HG02981 (cell line): ENCODE results near the gene USP20.

Experiments
- ATAC-seq: cut with Tn5 transposase; IDR thresholded peaks from one replicate; pipeline ENCODE4 v1.9.1; 2021; ENCODE audit warnings: mild to moderate bottlenecking, moderate library complexity; ENCODE audit not compliant: unreplicated experiment

Gene USP20

DNA sequence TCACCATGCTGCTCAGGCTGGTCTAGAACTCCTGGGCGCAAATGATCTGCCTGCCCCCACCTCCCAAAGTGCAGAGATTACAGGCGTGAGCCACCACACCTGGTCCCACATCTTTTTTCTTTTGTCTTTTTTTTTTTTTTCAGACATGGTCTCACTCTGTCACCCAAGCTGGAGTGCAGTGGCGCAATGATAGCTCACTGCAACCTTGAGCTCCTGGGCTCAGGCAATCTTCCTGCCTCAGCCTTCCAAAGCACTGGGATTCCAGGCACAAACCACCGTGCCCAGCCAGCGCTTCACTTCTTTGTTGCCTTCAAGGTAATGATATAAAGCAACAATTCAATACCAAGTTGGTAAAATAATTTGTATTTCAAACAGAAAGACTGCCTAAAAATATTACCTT lies 78.8 kb downstream of the USP20 start:
- no peak for ATAC-seq

DNA sequence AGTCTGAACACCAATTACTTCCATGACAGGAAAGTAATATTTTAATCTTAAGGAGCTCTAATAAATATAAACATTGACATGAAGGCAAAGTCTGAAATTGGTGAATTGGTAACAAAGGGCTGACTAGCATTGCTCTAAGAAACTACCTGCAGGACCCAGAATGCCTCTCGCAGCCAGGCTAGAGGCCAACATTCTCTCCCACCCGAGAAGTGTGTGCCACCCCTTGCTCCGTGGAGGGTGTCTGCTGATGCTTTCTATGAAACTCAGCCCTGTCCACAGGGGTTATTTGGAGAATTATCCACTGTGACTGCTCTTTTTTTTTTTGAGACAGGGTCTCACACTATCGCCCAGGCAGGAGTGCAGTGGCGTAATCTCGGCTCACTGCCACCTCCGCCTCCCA lies 81.4 kb downstream of the USP20 start:
- ATAC-seq: no peak

DNA sequence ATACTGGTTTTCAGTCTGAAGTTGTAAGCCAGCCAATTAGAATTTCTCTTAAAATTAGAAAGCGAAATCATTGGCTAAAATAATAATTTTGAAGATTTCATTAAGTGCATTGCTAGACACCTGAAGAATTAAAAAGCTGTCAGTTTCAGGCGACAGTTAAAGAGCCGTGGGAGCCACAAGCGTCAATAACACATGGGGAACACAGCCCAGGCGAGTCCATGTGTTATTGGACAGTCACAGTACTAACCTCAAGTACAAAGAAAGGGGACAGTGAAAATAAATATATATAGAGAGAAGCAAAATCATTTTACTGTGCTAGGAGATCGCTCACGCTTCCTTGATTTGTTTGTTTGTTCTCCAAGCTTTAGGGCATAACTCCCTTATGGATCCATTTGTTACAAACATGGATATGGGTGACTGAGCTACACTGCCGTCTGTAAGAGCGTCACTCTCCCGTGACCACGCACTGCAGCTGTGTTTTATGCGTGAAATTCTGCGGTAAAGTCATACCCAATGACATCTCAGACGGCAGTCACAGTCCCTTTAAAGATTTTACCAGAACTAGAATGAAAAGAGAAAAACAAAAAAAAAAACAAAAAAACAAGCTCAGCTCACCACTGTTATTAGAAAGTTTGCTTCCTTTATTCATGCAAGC lies 83.2 kb downstream of the USP20 start:
- ATAC-seq: no peak

DNA sequence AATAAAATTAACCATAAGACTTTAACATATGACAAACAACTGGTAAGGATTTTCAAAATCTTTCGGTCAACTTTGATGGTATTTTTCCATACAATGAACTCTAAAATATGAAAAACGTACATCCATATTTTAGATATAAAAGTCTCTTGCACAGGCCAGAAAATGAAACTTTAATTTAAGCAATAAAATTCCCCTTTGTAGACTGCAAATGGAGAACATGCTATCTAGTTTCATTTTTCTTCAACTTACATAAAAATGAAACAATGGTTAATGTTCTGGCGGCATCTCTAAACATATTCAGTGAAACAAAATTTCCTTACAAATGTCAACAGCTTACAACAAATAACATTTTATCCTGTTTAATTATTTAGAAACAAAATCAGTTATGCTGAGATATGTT lies 84.0 kb downstream of the USP20 start:
- no peak for ATAC-seq

DNA sequence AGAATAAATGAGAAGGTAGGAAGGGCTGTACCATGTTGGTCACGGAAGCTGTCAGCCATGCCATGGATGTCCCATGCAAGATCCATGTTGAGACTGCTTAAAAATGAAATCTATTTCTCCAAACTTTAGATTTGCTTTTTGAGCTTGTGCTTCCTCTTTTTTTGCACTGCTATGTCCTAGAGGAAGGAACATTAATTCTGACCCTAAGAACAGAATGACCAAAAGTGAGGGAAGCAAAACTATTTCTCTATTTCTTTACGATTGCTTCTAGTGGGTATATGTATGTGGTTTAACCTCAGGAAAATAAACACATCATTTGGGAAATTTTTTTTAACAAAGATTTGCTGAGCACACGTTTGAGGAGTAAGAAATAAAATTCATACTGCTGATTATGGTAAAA lies 84.6 kb downstream of the USP20 start:
- ATAC-seq: no peak

DNA sequence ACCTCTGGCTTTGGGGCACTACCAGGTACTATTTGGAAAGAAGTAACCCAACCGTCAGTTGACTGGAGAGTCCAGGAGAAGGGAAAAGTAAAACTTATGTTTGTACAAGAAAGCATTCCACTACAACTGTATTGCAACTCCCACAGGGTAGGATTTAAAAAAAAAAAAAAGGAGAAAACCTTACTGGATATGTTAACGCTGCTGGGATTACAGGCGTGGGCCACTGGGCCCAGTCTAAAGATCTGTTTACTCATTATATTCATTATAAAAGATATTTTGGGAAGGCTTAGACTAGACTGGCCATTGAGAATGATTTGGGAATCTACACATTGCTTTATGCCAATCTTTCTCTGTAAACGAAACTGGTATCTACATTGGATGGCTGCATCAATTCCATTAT lies 86.6 kb downstream of the USP20 start:
- no peak for ATAC-seq

DNA sequence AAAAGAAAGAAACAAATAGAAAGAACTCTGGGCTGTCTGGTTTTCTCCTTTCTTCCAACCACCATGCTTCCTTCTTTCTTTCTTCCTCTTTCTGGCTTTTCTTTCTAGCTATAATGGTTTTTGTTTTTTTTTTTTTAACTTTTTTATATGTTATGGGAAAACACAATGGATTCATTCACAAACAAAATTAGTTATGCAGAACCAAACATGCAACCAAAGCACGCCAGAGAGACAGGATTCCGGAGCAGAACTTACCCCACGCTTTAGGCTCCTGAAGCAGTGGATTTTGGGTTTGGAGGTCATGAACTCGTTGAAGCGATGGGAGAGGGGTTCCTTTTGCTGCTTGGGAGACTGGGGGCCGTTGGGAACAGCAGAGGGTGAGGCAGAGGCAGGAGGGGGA lies 88.3 kb downstream of the USP20 start:
- ATAC-seq: no peak

DNA sequence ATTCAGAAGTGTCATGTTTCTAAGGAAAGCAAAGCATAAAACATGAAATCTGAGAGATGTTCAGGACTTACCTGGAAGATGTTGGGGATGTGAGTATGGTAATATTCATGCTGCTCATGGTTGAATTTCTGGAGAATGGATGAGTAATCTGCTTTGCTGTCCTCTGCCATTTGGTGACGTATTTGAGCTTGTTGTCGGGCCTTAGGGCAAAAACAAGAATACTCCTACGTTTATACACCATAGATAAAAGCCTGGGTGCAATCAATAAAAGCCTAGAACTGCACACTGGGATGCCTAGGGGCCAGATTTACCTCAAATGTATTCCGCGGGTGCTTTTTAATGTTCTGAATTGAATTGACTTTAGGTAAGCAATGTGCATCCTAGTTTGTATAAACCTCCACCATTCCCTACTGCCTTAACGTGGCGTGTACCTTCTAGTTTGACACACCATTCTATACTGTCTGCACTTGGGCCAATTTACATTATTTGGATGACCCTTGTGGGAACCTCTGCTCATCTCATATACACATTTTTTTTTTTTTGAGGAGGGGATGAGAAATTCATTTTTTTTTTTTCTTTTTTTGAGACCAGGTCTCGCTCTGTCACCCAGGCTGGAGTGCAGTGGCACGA lies 94.4 kb downstream of the USP20 start:
- ATAC-seq: no peak

DNA sequence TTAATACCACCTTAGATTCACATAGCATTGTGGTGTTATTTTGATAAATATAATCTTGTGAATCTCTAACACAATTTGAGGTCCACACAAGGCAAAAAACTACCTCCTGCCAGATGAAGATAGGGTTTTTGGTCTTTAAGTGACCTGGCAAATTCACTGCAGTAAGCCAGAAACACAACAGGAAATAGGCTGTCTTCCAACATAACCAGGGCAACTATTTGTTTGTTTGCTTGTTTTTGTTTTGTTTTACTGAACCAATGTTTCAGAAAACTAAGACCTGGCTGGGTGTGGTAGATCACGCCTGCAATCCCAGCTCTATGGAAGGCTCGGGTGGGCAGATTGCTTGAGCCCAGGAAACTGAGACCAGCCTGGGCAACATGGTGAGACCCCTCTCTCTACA lies 95.5 kb downstream of the USP20 start:
- ATAC-seq: no peak
